Measurements from ENCODE around the gene ANAPC16.
"Not testable (repeated sequence)": the region's sequence is repeated elsewhere in the genome, so short reads cannot be mapped to it uniquely, and the experiment has no call there.

The ANAPC16 gene

DNA sequence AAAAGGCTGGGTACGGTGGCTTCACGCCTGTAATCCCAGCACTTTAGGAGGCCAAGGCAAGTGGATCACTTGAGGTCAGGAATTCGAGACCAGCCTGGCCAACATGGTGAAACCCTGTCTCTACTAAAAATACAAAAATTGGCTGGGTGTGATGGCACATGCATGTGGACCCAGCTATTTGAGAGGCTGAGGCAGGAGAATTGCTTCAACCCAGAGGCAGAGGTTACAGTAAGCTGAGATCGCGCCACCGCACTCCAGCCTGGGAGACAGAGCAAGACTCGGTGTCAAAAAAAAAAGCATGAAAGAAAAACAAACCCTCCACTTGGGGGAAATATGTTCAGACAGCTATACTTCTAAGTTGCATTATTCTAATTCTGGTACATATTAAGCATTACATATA, 63.8 kb downstream of the ANAPC16 start:
- H3K27ac ChIP-seq (ENCODE audit: low read depth, low read length); H2AFZ ChIP-seq (ENCODE audit: low read length, unreplicated experiment); H3K4me3 ChIP-seq (ENCODE audit: low read depth, low read length); H3K27me3 ChIP-seq (ENCODE audit: insufficient read depth, low read length): not testable (repeated sequence)
- Histone ChIP-seq H3K36me3 (ENCODE audit: insufficient read depth, low read length) (peaks cover 16% of the 10 kb centered on the region), H3K79me2 (ENCODE audit: control insufficient read depth, insufficient read depth, low read length, unreplicated experiment) (peaks cover 18% of the 10 kb centered on the region), H3K4me1 (ENCODE audit: control insufficient read depth, insufficient read depth, low read length, unreplicated experiment) (peaks cover 12% of the 10 kb centered on the region)

DNA sequence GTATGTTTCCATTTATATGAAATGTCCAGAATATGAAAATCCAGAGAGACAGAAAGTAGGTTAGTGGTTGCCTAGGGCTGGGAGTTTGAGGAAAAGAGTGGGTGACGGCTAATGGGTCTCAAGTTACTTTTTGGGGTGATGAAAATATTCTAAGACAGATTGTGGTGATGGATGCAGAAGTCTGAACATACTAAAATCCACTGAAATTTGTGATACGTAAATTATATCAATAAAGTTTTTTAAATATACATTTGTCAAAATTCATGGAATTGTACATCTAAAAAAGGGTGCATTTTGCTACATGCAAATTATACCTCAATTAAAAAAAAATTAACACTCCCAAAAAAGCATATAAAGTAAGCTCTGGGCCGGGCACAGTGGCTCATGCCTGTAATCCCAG, 67.3 kb downstream of the ANAPC16 start:
- no peaks in the 10 kb centered on the region for H3K36me3 ChIP-seq (ENCODE audit: insufficient read depth, low read length)
- no peaks in the 10 kb centered on the region for H3K27me3 ChIP-seq (ENCODE audit: insufficient read depth, low read length)
- H3K27ac ChIP-seq (ENCODE audit: low read depth, low read length): no peak overlapping the region
- no peaks in the 10 kb centered on the region for H3K79me2 ChIP-seq (ENCODE audit: control insufficient read depth, insufficient read depth, low read length, unreplicated experiment)
- H2AFZ ChIP-seq (ENCODE audit: low read length, unreplicated experiment): no peak overlapping the region
- H3K4me3 ChIP-seq (ENCODE audit: low read depth, low read length): no peak overlapping the region
- H3K4me1 ChIP-seq (ENCODE audit: control insufficient read depth, insufficient read depth, low read length, unreplicated experiment): no peaks in the 10 kb centered on the region

Measured in ACC112 (cell line).